RWPE2 (cell line): Measurements from ENCODE around the gene LGR4.

ENCODE experiments used
- ATAC-seq: fragments of 200-7000 bp; cut with Tn5 transposase; 3 replicates; pipeline ENCODE4 v1.9.1; 2021; ENCODE audit warnings: low read depth
- DNase-seq: peaks from one replicate; pipeline ENCODE4 v3.0.0-alpha.2; 2020; ENCODE audit warnings: low spot score
- H3K27ac ChIP-seq: fragments of 450-650 bp; 2 replicates; pipeline ENCODE4 v1.5.1; 2017; ENCODE audit warnings: mild to moderate bottlenecking; ENCODE audit not compliant: poor library complexity, severe bottlenecking
- H3K27me3 ChIP-seq: fragments of 250-450 bp; sonication (Bioruptor Pico); 2 replicates; pipeline ENCODE4 v1.5.1; 2021; ENCODE audit warnings: mild to moderate bottlenecking, moderate library complexity; ENCODE audit not compliant: insufficient read depth, poor library complexity, severe bottlenecking
- H3K36me3 ChIP-seq: fragments of 250-450 bp; sonication (Bioruptor Pico); 2 replicates; pipeline ENCODE4 v1.5.1; 2020; ENCODE audit warnings: low read depth, mild to moderate bottlenecking, moderate library complexity
- H3K4me1 ChIP-seq: fragments of 250-450 bp; sonication (Bioruptor Pico); 2 replicates; pipeline ENCODE4 v1.5.1; 2021; ENCODE audit warnings: mild to moderate bottlenecking, moderate library complexity; ENCODE audit not compliant: insufficient read depth, poor library complexity, severe bottlenecking
- H3K4me3 ChIP-seq: fragments of 250-450 bp; sonication (Bioruptor Pico); 2 replicates; pipeline ENCODE4 v1.5.1; 2021; ENCODE audit warnings: mild to moderate bottlenecking, moderate library complexity; ENCODE audit not compliant: severe bottlenecking
- H3K9me3 ChIP-seq: fragments of 250-450 bp; sonication (Bioruptor Pico); 2 replicates; pipeline ENCODE4 v1.5.1; 2021; ENCODE audit warnings: mild to moderate bottlenecking, moderate library complexity; ENCODE audit not compliant: severe bottlenecking
- CTCF ChIP-seq: fragments of 450-650 bp; IDR thresholded peaks from one replicate; pipeline ENCODE4 v1.5.1; 2017; ENCODE audit warnings: mild to moderate bottlenecking, moderate library complexity; ENCODE audit not compliant: poor library complexity, severe bottlenecking

Gene LGR4

GRCh38 chr11:27383645-27384044 is 88.9 kb downstream of the LGR4 start:
- no peak overlapping the region for H3K4me3 ChIP-seq
- no peaks in the 10 kb centered on the region for H3K27me3 ChIP-seq
- no peaks in the 10 kb centered on the region for H3K9me3 ChIP-seq
- H3K4me1 ChIP-seq, result peaks cover 7% of the 10 kb centered on the region
- H3K36me3 ChIP-seq, result peaks cover 40% of the 10 kb centered on the region
- ATAC-seq (no peak), DNase-seq (no peak)
- no peak for TF ChIP-seq CTCF
- H3K27ac ChIP-seq, result no peak overlapping the region

GRCh38 chr11:27381238-27381666 is 91.3 kb downstream of the LGR4 start:
- no peak for TF ChIP-seq CTCF
- Histone ChIP-seq H3K4me3 (no peak overlapping the region), H3K9me3 (no peaks in the 10 kb centered on the region), H3K36me3 (peaks cover 60% of the 10 kb centered on the region), H3K27me3 (no peaks in the 10 kb centered on the region), H3K27ac (no peak overlapping the region), H3K4me1 (peaks cover 7% of the 10 kb centered on the region)
- no peak for DNase-seq
- no peak for ATAC-seq

GRCh38 chr11:27380771-27381170 is 91.8 kb downstream of the LGR4 start:
- no peak overlapping the region for H3K4me3 ChIP-seq
- peaks cover 64% of the 10 kb centered on the region for H3K36me3 ChIP-seq
- no peak for TF ChIP-seq CTCF
- no peak overlapping the region for H3K27ac ChIP-seq
- H3K9me3 ChIP-seq, result no peaks in the 10 kb centered on the region
- H3K4me1 ChIP-seq, result peaks cover 6% of the 10 kb centered on the region
- ATAC-seq (no peak), DNase-seq (no peak)
- no peaks in the 10 kb centered on the region for H3K27me3 ChIP-seq

- H3K4me1 ChIP-seq, result no peaks in the 10 kb centered on the region
- peaks cover 58% of the 10 kb centered on the region for H3K36me3 ChIP-seq
- DNase-seq, result no peak
- no peaks in the 10 kb centered on the region for H3K27me3 ChIP-seq
- no peaks in the 10 kb centered on the region for H3K9me3 ChIP-seq
- H3K4me3 ChIP-seq, result no peak overlapping the region
- H3K27ac ChIP-seq, result no peak overlapping the region
- ATAC-seq, result no peak
- TF ChIP-seq CTCF, result no peak
Observed at GRCh38 chr11:27379449-27379848, 93.1 kb downstream of the LGR4 start.

- ATAC-seq (no peak), DNase-seq (no peak)
- peaks cover 66% of the 10 kb centered on the region for H3K36me3 ChIP-seq
- no peak overlapping the region for H3K27ac ChIP-seq
- no peak overlapping the region for H3K4me3 ChIP-seq
- H3K27me3 ChIP-seq, result no peaks in the 10 kb centered on the region
- TF ChIP-seq CTCF, result no peak
- no peaks in the 10 kb centered on the region for H3K4me1 ChIP-seq
- H3K9me3 ChIP-seq, result no peaks in the 10 kb centered on the region
Observed at GRCh38 chr11:27375370-27375769, 97.2 kb downstream of the LGR4 start.
